GM21390 (cell line): Measurements from ENCODE around the gene C1S.

Experiments used
- ATAC-seq: cut with Tn5 transposase; IDR thresholded peaks from one replicate; pipeline ENCODE4 v1.9.1; 2021; ENCODE audit not compliant: unreplicated experiment

C1S gene

DNA sequence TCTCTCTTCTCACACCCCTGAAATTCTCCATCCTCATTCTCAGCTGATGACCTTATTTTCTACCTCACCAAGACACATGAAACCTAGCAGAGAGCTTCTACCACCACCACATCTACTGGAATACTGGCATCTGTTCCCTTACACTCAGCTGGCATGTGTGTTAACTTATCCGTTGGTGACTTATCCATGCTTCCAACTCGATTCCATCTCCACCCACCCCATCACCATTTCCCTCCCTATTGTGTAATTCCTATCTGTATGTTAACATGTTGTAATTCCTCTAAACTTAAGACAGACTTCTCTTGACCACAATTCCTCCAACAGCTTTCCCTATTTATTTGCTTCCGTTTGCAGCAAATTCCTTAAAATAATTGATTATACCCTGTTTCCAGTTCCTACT is 15.4 kb downstream of the C1S start:
- ATAC-seq, result no peak

- no peak for ATAC-seq
Measured at GRCh38 chr12:7076493-7076892, 16.0 kb downstream of the C1S start.

DNA sequence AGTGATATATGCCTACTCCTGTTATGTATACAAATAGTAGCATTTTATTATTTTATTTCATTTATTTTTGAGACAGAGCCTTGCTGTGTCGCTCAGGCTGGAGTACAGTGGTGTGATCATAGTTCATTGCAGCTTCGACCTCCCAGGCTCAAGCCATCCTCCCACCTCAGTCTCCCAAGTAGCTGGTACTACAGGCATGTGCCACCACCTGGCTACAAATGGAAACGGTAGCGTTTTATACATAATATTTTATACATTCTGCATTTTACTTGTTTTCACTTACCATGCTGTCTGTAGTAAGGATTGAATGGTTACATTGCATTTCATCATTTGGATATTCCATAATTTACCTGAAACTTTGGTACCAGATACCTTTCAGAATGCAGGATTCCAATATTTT is 17.6 kb downstream of the C1S start:
- no peak for ATAC-seq

DNA sequence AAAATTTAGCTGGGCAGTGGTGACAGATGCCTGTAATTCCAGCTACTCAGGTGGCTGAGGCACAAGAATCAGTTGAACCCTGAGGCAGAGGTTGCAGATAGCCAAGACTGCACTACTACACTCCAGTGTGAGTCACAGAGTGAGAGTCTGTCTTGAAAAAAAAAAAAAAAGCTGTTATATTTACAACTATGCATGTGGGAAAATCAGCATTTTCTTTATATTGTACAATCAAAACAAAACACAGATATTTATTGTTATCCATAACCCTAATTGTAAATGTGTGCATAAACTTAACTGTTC is 19.3 kb downstream of the C1S start:
- no peak for ATAC-seq

DNA sequence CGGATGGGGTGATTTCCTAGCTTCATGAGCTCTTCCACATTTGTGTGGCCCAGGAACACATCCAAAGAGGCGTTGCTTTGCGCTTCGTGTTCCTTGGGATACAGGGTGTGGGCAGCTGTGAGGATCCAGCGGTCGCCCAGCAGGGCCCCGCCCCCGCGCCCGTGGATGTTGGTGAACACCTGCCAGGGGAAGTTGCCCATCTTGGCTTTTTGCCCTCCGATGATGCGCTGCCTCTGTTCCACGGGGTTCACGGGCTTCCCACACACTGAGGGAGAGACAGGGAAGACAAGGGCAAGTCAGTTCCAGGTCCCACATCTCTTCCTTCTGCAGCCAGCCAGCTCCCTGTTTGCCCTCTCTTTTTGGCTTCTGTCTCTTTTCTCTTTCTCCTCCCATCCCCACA is 20.5 kb downstream of the C1S start:
- no peak for ATAC-seq

- ATAC-seq, result no peak
Measured at GRCh38 chr12:7083125-7083524, 22.6 kb downstream of the C1S start.

GRCh38 chr12:7089196-7089871 is 28.8 kb downstream of the C1S start:
- no peak for ATAC-seq

GRCh38 chr12:7090222-7090998 is 29.9 kb downstream of the C1S start:
- ATAC-seq, result no peak

- no peak for ATAC-seq
Measured at GRCh38 chr12:7091171-7091570, 30.7 kb downstream of the C1S start.

DNA sequence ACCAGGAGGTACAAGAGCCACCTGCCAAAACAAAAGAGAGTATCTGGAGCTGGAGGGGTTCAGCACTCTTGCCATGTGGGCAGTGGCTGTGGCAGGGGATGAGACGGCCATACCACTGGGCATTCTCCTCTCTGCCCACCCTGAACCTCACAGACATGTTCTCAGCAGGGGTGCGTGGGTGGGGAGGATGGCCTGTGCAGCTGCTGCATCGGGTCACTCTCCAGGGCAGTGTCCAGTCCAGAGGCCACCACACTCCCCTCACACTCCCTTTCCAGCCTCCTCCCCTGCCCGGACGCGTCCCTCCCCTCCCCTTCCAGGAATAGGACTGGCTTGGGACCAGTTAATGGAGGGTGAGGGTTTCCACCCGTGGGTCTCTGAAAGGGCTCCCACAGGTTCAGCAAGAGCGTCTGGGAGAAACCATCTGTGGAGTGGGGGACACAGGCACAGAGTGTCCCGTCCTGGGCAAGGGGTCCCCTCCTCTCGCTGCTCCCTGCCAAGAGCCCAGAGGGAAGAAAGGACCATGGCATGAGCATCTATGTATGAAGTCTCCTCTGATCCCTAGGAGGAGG is 31.2 kb downstream of the C1S start:
- ATAC-seq, result no peak

GRCh38 chr12:7092229-7092985 is 31.9 kb downstream of the C1S start, which contains the start of gene C1R:
Gene C1R, minus strand, starts transcription at chr12:7092445. Its CDS starts 57 bp downstream, at chr12:7092388.
- no peak for ATAC-seq

DNA sequence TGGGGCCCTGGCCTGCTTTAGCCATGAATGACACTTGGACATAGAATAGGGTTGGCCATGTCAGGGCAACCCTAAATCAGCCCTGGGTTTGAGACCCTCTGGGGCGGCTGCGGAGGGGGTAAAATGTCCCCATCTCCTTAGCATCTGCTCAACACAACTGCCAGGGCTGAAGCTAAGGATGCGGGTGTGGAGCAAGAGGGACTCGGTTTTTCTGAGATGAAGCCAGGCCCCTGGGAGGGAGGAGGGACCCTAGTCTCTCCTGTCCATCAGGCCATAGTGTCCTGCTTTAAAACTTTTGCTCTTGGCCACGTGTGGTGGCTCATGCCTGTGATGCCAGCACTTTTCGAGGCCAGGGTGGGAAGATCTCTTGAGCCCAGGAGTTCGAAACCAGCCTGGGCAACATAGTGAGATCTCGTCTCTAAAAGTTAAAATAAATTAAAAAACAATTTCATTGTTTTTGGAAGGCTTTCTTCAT is 32.5 kb downstream of the C1S start:
- ATAC-seq, result no peak

DNA sequence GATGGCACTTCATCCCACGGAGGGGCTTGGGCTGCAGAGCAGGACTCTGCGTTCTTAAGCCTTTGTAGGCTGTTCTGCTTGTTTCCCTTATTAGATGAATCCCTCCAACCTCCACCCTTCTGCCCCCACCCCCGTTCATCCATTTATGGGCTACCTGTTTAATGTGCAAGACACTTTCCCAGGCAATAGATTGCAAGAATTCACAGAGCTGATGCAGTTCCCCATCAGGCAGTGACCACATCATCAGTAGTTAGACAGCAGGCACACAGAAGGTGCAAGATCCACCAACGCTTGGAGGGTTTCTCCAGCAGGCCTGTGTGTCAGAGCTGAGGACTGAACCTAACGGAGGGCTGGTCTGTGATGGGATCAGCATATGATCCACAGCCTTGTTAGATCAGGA is 33.0 kb downstream of the C1S start:
- ATAC-seq, result no peak

GRCh38 chr12:7093892-7094291 is 33.4 kb downstream of the C1S start:
- no peak for ATAC-seq

- no peak for ATAC-seq
Measured at GRCh38 chr12:7096006-7096932, 35.8 kb downstream of the C1S start.

GRCh38 chr12:7096979-7097378 is 36.5 kb downstream of the C1S start:
- ATAC-seq, result no peak

- no peak for ATAC-seq
Measured at GRCh38 chr12:7099290-7099996, 38.9 kb downstream of the C1S start.

- ATAC-seq, result no peak
Measured at GRCh38 chr12:7100239-7100638, 39.7 kb downstream of the C1S start.

GRCh38 chr12:7101047-7101693 is 40.7 kb downstream of the C1S start:
- no peak for ATAC-seq
